NCI-H526 treated with DMSO at 0.1 percent for 48 hours (cell line): ENCODE measurements around the gene ZC3H10.
A peak's percentile ranks its signal among the peaks of the same experiment; 100 is the strongest.
"Not testable (repeated sequence)": the region's sequence is repeated elsewhere in the genome, so short reads cannot be mapped to it uniquely, and the experiment has no call there.

Experiments used
- DNase-seq: peaks from one replicate; lab custom pipeline; 2025; lab: John Stamatoyannopoulos, UW

Gene ZC3H10

GRCh38 chr12:56103066-56103711, 14.9 kb upstream of the ZC3H10 start:
- DNase-seq, result no peak

- no peak for DNase-seq
These were observed 14.3 kb upstream of the ZC3H10 start for GRCh38 chr12:56103823-56104108.

GRCh38 chr12:56104109-56104814, 13.8 kb upstream of the ZC3H10 start, which contains the start of gene PA2G4:
PA2G4 (plus strand) TSS chr12:56104559; CDS start chr12:56104738, 179 bp downstream.
- DNase-seq, result peak; percentile 98

GRCh38 chr12:56104815-56105608, 13.1 kb upstream of the ZC3H10 start:
- no peak for DNase-seq

- DNase-seq, result no peak
These were observed 12.5 kb upstream of the ZC3H10 start for GRCh38 chr12:56105609-56105902.

- DNase-seq, result no peak
These were observed 10.8 kb upstream of the ZC3H10 start for GRCh38 chr12:56107242-56107641.

GRCh38 chr12:56110571-56110970, 7.5 kb upstream of the ZC3H10 start:
- DNase-seq, result no peak

- DNase-seq, result no peak
These were observed 4.0 kb upstream of the ZC3H10 start for GRCh38 chr12:56114084-56114483.

GRCh38 chr12:56115329-56115728, 2.7 kb upstream of the ZC3H10 start:
- DNase-seq, result no peak

- peak; percentile 84 for DNase-seq
These were observed 1.6 kb upstream of the ZC3H10 start, which contains the start of gene RPL41 for GRCh38 chr12:56116267-56117081. RPL41 (plus strand) TSS chr12:56116633.

- DNase-seq, result not testable (repeated sequence)
These were observed 872 bp upstream of the ZC3H10 start for GRCh38 chr12:56117082-56117706.

- no peak for DNase-seq
These were observed 757 bp downstream of the ZC3H10 start for GRCh38 chr12:56118688-56119357.

GRCh38 chr12:56119361-56119796, 1.3 kb downstream of the ZC3H10 start:
- peak; percentile 53 for DNase-seq

GRCh38 chr12:56120158-56120846, 2.2 kb downstream of the ZC3H10 start:
- DNase-seq, result no peak

- no peak for DNase-seq
These were observed 3.3 kb downstream of the ZC3H10 start for GRCh38 chr12:56121204-56121870.

- DNase-seq, result no peak
These were observed 4.6 kb downstream of the ZC3H10 start for GRCh38 chr12:56122637-56123036.

- DNase-seq, result no peak
These were observed 6.1 kb downstream of the ZC3H10 start for GRCh38 chr12:56124133-56124532.

- DNase-seq, result no peak
These were observed 8.7 kb downstream of the ZC3H10 start for GRCh38 chr12:56126732-56127239.

- DNase-seq, result no peak
These were observed 9.4 kb downstream of the ZC3H10 start for GRCh38 chr12:56127485-56127887.
